A673 (cell line): ENCODE results near the gene PLXDC2. TPM values are rescaled to one million over a fixed set of nuclear protein-coding genes. Genes with fewer than 3 reads are reported as not detected.

Source experiments
- BruUV-seq: library from RNA; stranded (reverse); fragments of 400-500 nt; replicated peaks from 2 replicates; lab custom pipeline; 2021; lab: Mats Ljungman, UMichigan
- CTCF ChIA-PET: fragments of 300-600 bp; sonication (Branson Sonifier 250); formaldehyde crosslinking; loops from one replicate; lab custom pipeline; 2022; ENCODE audit warnings: antibody characterized with exemption; lab: Charles Lee
- POLR2A ChIA-PET: fragments of 300-600 bp; sonication (Branson Sonifier 250); formaldehyde crosslinking; loops from one replicate; lab custom pipeline; 2022; ENCODE audit warnings: antibody characterized with exemption; ENCODE audit not compliant: low non-redundant PET; lab: Charles Lee
- DNase-seq: peaks from one replicate; pipeline ENCODE4 v3.0.0-alpha.2; 2015; ENCODE audit warnings: low spot score
- H3K27ac ChIP-seq: fragments of 200-600 bp; sonication (generic); 2 replicates; pipeline ENCODE4 v1.5.1; 2016; ENCODE audit warnings: mixed run types, low read depth, mild to moderate bottlenecking, mixed read lengths, antibody characterized with exemption, low read length; ENCODE audit not compliant: poor library complexity, severe bottlenecking
- H3K27me3 ChIP-seq: fragments of 200-600 bp; sonication (generic); replicated peaks from 2 replicates; pipeline ENCODE4 v1.6.1; 2017; ENCODE audit warnings: mixed run types, low read depth, mild to moderate bottlenecking, mixed read lengths, antibody characterized with exemption, low read length; ENCODE audit not compliant: insufficient read depth, poor library complexity
- H3K36me3 ChIP-seq: fragments of 200-600 bp; sonication (generic); 2 replicates; pipeline ENCODE4 v1.6.1; 2016; ENCODE audit warnings: mixed run types, mild to moderate bottlenecking, mixed read lengths, antibody characterized with exemption, low read length; ENCODE audit not compliant: insufficient read depth, poor library complexity, severe bottlenecking
- H3K4me1 ChIP-seq: fragments of 200-600 bp; sonication (generic); 2 replicates; pipeline ENCODE4 v1.6.1; 2017; ENCODE audit warnings: mixed run types, mild to moderate bottlenecking, mixed read lengths, antibody characterized with exemption, low read length; ENCODE audit not compliant: insufficient read depth, poor library complexity, severe bottlenecking
- H3K4me3 ChIP-seq: fragments of 200-600 bp; sonication (generic); 2 replicates; pipeline ENCODE4 v1.5.1; 2016; ENCODE audit warnings: low read depth, mixed run types, mild to moderate bottlenecking, mixed read lengths, low read length; ENCODE audit not compliant: poor library complexity, severe bottlenecking
- H3K9me3 ChIP-seq: fragments of 200-600 bp; sonication (generic); 2 replicates; pipeline ENCODE4 v1.6.1; 2016; ENCODE audit warnings: mixed run types, low read depth, mild to moderate bottlenecking, mixed read lengths, antibody characterized with exemption, low read length; ENCODE audit not compliant: poor library complexity, severe bottlenecking
- CTCF ChIP-seq: fragments of 300-800, 200-600 bp; sonication (generic); conservative IDR thresholded peaks from 2 replicates; pipeline ENCODE4 v1.5.1; 2017; ENCODE audit warnings: low read depth, mild to moderate bottlenecking, antibody characterized with exemption, low read length, moderate library complexity, mixed read lengths
- EZH2 ChIP-seq: fragments of 200-600 bp; sonication (generic); IDR thresholded peaks from 2 replicates; pipeline ENCODE4 v1.6.1; 2017; ENCODE audit warnings: borderline replicate concordance, low read depth, mild to moderate bottlenecking, mixed read lengths, antibody characterized with exemption, low read length; ENCODE audit not compliant: poor library complexity, severe bottlenecking
- intact Hi-C: fragments of 100-400 bp; cut with micrococcal nuclease; formaldehyde crosslinking; loops from one replicate; pipeline ENCODE4 v1.10.0; 2022; ENCODE audit not compliant: unreplicated experiment
- total RNA-seq: library from RNA; stranded (reverse); gene quantifications from 2 replicates; pipeline ENCODE4 v1.2.3, GENCODE V29; 2021

The PLXDC2 gene
- total RNA-seq, 1 experiment from 2014 or later = 74.8 TPM

GRCh38 chr10:20075713-20076112, 259.5 kb downstream of the PLXDC2 start:
- H3K4me3 ChIP-seq = no peak overlapping the region
- H3K9me3 ChIP-seq = peaks cover 8% of the 10 kb centered on the region
- peaks cover 5% of the 10 kb centered on the region for H3K36me3 ChIP-seq
- H3K4me1 ChIP-seq = no peaks in the 10 kb centered on the region
- intact Hi-C loops = no loop called here
- no peak for TF ChIP-seq CTCF
- ChIA-PET POLR2A (no interaction called here), CTCF (no interaction called here)
- DNase-seq = no peak
- no TSS peak for BruUV-seq
- no peaks in the 10 kb centered on the region for H3K27me3 ChIP-seq
- no peak overlapping the region for H3K27ac ChIP-seq

DNA sequence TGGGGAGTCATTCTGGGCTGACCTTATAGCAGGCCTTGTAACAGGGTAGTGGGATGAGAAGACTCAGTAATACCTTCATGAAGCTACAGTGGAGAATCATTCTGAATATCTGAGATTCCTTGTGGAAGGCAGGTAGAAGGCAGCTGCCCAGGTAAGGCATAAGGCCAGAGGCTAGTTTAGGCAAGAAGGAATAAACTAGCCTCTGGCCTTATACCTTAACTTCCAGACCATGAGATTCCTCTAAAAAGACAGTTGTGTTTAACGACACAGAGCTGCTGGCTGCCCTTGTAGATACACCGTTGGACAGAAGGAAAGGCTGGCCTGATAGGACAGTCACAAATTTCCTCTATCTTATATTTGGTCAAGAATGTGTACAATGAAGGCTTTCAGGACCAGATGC, 268.2 kb downstream of the PLXDC2 start:
- TF ChIP-seq EZH2 (no peak), CTCF (no peak)
- H3K27ac ChIP-seq = no peak overlapping the region
- POLR2A ChIA-PET = no interaction called here
- H3K36me3 ChIP-seq = no peaks in the 10 kb centered on the region
- no peaks in the 10 kb centered on the region for H3K27me3 ChIP-seq
- BruUV-seq = no TSS peak
- H3K4me1 ChIP-seq = no peaks in the 10 kb centered on the region
- intact Hi-C loops = no loop called here
- no peak for DNase-seq
- no peaks in the 10 kb centered on the region for H3K9me3 ChIP-seq
- no peak overlapping the region for H3K4me3 ChIP-seq
- CTCF ChIA-PET = no interaction called here

- intact Hi-C loops = no loop called here
- H3K27me3 ChIP-seq = no peaks in the 10 kb centered on the region
- no TSS peak for BruUV-seq
- H3K36me3 ChIP-seq = no peaks in the 10 kb centered on the region
- no peak overlapping the region for H3K4me3 ChIP-seq
- no peaks in the 10 kb centered on the region for H3K9me3 ChIP-seq
- ChIA-PET POLR2A (no interaction called here), CTCF (no interaction called here)
- H3K27ac ChIP-seq = no peak overlapping the region
- no peaks in the 10 kb centered on the region for H3K4me1 ChIP-seq
- TF ChIP-seq CTCF = no peak
- no peak for TF ChIP-seq EZH2
- no peak for DNase-seq
These were observed 268.9 kb downstream of the PLXDC2 start for GRCh38 chr10:20085115-20085514.
